ENCODE data around the gene SMIM33. TPM values are rescaled to one million over a fixed set of nuclear protein-coding genes. Genes with fewer than 3 reads are reported as not detected.
"Not testable (repeated sequence)": the region's sequence is repeated elsewhere in the genome, so short reads cannot be mapped to it uniquely, and the experiment has no call there.

Gene SMIM33
- 0.44 TPM for polyA plus RNA-seq (2012; ENCODE audit: insufficient read depth, insufficient read length)

- DNase-seq (ENCODE audit: low read depth, low spot score): peak; percentile 58
- H3K4me3 ChIP-seq (ENCODE audit: low read length): peak within 1 kb of the TSS; percentile 57
These were observed at the start of gene SMIM33 for GRCh38 chr5:139470821-139471300. Gene SMIM33, plus strand, starts transcription at chr5:139471004. Its CDS starts 118 bp downstream, at chr5:139471122.

DNA sequence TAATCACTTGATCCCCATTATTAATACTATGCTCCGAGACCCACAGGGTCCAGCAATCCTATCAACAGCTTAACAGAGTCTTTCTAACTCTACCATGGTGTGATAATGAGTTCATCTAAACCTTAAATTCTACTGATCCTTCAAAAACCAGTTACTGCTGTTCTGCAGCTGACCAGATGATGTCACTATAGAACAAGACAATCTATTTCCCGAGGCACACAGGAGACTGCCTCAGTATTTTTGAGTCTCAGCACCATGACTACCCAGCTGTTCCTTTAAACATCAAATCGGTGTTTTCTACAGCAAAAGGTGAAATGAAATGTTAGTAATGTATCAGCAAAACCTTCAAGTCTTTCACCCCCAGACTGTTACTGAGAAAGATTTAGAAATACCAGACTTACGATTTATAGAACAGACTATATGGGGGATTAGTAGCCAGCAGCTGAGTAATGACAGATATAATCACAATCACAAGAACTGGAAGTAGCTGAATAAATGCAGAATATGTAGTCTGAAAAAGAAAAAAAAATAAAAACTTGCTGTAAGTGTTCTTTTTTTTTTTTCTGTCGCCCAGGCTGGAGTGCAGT, 48.4 kb upstream of the SMIM33 start:
- peak; percentile 78 for DNase-seq (ENCODE audit: low read depth, low spot score)
- no peak overlapping the region for H3K4me3 ChIP-seq (ENCODE audit: low read length)

GRCh38 chr5:139425497-139425896, 45.3 kb upstream of the SMIM33 start:
- DNase-seq (ENCODE audit: low read depth, low spot score): no peak
- H3K4me3 ChIP-seq (ENCODE audit: low read length): no peak overlapping the region

- no peak for DNase-seq (ENCODE audit: low read depth, low spot score)
These were observed 44.5 kb upstream of the SMIM33 start for GRCh38 chr5:139426203-139426885.

DNA sequence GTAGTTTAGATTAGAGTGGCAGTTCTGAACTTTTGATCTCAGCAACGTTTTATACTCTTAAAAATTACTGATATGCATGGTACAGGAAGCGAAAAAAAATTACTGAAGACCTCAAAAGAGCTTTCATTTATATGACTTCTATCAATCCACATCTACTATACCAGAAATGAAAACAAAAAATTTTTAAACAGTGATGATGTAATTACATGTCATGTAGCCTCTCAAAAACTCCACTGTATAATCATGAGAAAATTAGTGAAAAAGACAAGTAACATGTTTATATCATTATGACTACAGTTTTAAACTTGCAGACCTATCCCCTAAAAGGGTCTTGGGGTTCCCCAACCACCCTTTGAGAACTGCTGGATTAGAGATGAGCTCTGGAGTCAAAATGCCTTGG, 40.8 kb upstream of the SMIM33 start:
- no peak overlapping the region for H3K4me3 ChIP-seq (ENCODE audit: low read length)
- DNase-seq (ENCODE audit: low read depth, low spot score): no peak

More at GRCh38 chr5:139426203-139426885, 44.5 kb upstream of the SMIM33 start:
- H3K4me3 ChIP-seq (ENCODE audit: low read length): no peak overlapping the region

DNA sequence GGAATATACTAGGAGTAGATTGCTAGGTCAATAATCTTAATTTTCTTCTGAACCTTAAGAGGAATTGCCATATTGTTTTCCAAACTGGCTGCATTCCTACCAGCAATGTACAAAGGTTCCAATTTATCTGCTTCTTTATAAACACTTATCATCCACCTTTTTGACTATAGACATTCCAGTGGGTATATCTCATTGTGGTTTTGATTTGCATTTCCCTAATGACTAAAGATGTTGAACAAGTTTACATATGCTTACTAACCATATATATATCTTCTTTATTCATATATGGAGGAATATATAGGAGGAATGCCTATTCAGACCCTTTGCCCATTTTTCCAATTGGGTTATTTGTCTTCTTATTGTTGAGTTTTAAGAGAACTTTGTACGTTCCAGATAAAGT, 39.1 kb upstream of the SMIM33 start:
- no peak overlapping the region for H3K4me3 ChIP-seq (ENCODE audit: low read length)
- no peak for DNase-seq (ENCODE audit: low read depth, low spot score)

GRCh38 chr5:139435676-139436075, 35.1 kb upstream of the SMIM33 start:
- DNase-seq (ENCODE audit: low read depth, low spot score): no peak
- H3K4me3 ChIP-seq (ENCODE audit: low read length): no peak overlapping the region

GRCh38 chr5:139438707-139439012, 32.1 kb upstream of the SMIM33 start:
- no peak for DNase-seq (ENCODE audit: low read depth, low spot score)
- H3K4me3 ChIP-seq (ENCODE audit: low read length): peak overlapping the region; percentile 93

- DNase-seq (ENCODE audit: low read depth, low spot score): peak; percentile 76
- H3K4me3 ChIP-seq (ENCODE audit: low read length): peak within 1 kb of the TSS; percentile 93
These were observed 31.5 kb upstream of the SMIM33 start, which contains the start of gene DNAJC18 for GRCh38 chr5:139439013-139439903. Gene DNAJC18, minus strand, starts transcription at chr5:139439525. Its CDS starts 80 bp downstream, at chr5:139439445.

DNA sequence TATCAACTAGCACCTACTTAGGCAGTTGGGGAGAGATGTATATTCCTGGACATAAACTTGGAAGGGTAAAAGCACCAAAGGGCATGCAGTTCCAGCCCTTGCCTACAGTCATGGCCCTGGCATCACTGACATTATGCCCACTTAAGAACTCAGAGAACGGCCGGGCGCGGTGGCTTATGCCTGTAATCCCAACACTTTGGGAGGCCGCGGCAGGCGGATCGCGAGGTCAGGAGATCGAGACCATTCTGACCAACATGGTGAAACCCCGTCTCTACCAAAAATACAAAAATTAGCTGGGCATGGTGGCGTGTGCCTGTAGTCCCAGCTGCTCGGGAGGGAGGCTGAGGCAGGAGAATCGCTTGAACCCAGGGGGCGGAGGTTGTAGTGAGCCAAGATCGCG, 30.4 kb upstream of the SMIM33 start:
- DNase-seq (ENCODE audit: low read depth, low spot score); H3K4me3 ChIP-seq (ENCODE audit: low read length): not testable (repeated sequence)

- no peak for DNase-seq (ENCODE audit: low read depth, low spot score)
- no peak overlapping the region for H3K4me3 ChIP-seq (ENCODE audit: low read length)
These were observed 26.9 kb upstream of the SMIM33 start for GRCh38 chr5:139443831-139444453.

DNA sequence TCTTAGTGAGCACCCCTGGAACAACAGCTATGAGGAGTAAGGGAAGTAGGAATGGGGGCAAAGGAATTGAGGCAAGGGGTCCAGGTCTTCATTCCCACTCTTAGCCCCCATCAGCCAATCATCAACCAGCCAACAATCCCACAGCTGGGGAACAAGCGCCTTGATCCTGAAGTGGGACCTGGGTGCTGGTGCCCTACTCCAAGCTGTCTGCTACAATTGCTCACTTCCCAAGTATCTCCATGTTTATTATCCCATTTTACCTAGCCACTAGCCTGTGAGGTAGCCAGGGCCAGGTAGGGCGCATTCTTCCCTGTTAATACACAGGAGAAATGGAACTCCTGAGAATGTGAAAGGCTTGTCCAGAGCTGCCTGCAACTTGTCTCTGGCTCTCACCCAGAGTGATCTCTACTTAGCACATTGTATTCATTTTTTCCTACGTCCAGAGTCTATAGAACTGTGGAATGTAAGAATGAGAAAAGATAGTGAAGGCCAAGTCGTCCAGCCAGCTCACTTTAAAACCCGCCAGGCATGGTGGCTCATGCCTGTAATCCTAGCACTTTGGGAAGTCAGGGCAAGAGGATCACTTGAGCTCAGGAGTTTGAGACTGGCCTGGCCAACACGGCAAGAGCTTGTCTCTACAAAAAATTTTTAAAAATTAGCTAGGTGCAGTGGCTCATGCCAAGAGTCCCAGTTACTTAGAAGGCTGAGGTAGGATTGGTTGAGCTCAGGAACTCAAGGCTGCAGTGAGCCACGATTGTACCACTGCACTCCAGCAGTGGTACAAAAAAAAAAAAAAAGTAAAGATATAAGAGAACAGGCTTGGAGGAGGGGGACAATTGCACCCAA, 25.3 kb upstream of the SMIM33 start:
- H3K4me3 ChIP-seq (ENCODE audit: low read length): no peak overlapping the region
- DNase-seq (ENCODE audit: low read depth, low spot score): no peak

DNA sequence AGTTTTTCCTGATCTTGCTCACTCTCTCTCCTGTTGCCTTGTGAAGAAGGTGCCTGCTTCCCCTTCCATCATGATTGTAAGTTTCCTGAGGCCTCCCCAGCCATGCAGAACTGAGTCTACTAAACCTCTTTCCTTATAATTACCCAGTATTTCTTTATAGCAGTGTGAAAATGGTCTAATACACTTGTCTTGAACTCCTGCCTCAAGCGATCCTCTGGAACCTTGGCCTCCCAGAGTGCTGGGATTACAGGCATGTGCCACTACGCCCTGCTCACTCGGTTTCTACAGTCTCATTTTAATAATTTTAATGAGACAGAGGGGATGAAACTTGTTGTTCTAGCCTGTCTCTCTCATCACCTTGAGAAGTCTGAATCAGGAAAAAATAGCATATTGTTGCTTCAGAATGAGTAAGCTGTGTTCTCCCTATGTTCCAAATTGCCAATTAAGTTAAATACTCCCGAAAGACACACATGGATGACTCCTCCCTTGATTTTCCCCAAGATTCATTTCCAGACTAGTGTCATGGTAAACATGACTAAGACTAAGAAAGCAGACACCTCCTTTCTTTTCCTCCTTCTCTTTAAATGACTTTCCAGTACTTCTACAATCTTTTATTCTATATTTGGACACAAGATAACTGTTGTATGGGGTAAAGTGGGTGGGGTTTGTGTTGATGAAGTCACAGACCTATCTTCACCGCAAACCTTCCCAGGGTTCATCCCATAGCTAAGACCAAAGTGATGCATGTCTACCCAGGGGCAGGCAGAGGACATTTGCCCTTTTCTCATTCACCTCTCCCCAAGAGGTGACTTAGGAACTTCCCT, 23.6 kb upstream of the SMIM33 start:
- DNase-seq (ENCODE audit: low read depth, low spot score): no peak

GRCh38 chr5:139451176-139451575, 19.6 kb upstream of the SMIM33 start:
- DNase-seq (ENCODE audit: low read depth, low spot score): no peak
- no peak overlapping the region for H3K4me3 ChIP-seq (ENCODE audit: low read length)

More for the DNA sequence above, 23.6 kb upstream of the SMIM33 start:
- H3K4me3 ChIP-seq (ENCODE audit: low read length): no peak overlapping the region

DNA sequence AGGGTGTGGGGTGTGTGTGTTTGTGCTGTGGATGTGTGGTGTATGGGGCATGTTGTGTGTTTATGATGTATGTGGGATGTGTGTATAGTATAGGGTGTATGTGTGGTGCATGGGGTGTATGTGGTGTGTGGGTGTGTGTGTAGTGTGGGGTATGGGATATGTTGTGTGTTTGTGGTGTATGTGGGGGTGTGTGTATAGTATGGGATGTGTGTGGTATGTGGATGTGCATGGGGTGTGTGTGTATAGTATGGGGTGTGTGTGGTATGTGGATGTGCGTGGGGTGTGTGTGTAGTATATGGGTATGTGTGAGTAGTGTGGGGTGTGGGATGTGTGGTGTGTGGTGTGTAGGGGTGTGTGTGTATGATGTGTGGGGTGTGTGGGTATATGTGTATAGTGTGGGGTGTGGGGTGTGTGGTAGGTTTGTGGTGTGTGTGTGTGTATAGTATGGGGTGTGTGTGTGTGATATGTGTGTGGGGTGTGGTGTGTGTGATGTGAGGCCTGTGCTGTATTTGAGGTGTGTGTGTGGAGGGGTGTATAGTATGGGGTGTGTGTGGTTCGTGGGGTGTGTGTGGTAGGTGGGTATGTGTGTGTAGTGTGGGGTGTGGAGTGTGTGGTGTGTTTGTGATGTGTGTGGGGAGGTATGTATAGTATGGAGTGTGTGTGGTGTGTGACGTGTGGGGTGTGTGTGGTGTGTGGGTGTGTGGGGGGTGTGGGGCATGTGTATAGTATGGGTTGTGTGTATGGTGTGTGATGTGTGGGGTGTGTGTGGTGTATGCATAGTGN, 18.7 kb upstream of the SMIM33 start:
- no peak for DNase-seq (ENCODE audit: low read depth, low spot score)
- no peak overlapping the region for H3K4me3 ChIP-seq (ENCODE audit: low read length)

DNA sequence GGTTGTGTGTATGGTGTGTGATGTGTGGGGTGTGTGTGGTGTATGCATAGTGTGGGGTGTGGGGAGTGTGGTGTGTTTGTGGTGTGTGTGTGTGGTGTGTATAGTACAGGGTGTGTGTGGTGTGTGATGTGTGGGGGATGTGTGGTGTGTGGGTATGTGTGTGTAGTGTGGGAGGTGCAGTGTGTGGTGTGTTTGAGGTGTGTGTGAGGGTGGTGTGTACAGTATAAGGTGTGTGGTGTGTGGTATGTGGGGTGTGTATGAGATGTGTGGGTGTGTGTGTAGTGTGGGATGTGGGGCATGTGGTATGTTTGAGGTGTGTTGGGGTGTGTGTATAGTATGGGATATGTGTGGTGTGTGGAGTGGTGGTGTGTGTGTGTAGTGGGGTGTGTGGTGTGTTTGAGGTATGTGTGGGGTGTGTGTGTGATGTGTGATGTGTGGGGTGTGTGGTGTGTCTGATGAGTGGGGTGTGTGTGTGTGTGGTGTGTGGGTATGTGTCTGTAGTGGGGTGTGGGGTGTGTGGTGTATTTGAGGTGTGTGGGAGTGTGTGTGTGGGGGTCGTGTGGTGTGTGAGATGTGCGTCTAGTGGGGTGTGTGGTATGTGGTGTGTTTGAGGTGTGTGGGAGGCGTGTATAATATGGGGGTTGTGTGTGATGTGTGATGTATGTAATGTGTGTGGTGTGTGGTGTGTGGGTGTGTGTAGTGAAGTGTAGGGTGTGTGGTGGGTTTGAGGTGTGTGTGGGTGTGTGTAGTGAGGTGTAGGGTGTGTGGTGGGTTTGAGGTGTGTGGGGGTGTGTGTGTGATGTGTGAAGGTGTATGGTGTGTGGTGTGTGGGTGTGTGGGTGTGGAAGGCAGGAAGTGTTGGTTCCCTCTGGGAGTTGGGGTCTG, 16.9 kb upstream of the SMIM33 start:
- DNase-seq (ENCODE audit: low read depth, low spot score): peak; percentile 47
- no peak overlapping the region for H3K4me3 ChIP-seq (ENCODE audit: low read length)

All from Jurkat, Clone E6-1 (cell line).